Endothelial cell of umbilical vein (primary cell): ENCODE results near the gene LRRN3. TPM values are rescaled to one million over a fixed set of nuclear protein-coding genes. Genes with fewer than 3 reads are reported as not detected.

Experiments used
- BruUV-seq: library from RNA; stranded (reverse); fragments of 400-500 nt; replicated peaks from 2 replicates; lab custom pipeline; 2021; lab: Mats Ljungman, UMichigan
- CTCF ChIA-PET: fragments of 300-600, 350-600 bp; sonication (Branson Sonifier 250); formaldehyde crosslinking; loops from one replicate; lab custom pipeline; 2021; ENCODE audit warnings: antibody characterized with exemption, inconsistent platforms; lab: Charles Lee
- POLR2A ChIA-PET: fragments of 300-600, 350-600 bp; sonication (Branson Sonifier 250); formaldehyde crosslinking; loops from one replicate; lab custom pipeline; 2021; ENCODE audit warnings: antibody characterized with exemption, inconsistent platforms; lab: Charles Lee
- DNase-seq: peaks from one replicate; pipeline ENCODE4 v3.0.0-alpha.2; 2011; ENCODE audit warnings: low read depth, low spot score
- FAIRE-seq: peaks from 2 replicates; lab custom pipeline; 2011; peaks lifted over from hg19 to GRCh38; lab: Jason Lieb, UNC
- H2AFZ ChIP-seq: 2 replicates; pipeline ENCODE4 v1.6.0; 2012; ENCODE audit warnings: low read depth, low read length, control low read depth, inconsistent platforms
- H3K27ac ChIP-seq: 2 replicates; pipeline ENCODE4 v1.5.1; 2011; ENCODE audit warnings: low read depth, mild to moderate bottlenecking, control low read depth, low read length, moderate library complexity; ENCODE audit not compliant: insufficient read depth
- H3K27me3 ChIP-seq, 2 experiments: 2 replicates each; pipeline versions ENCODE4 v1.6.0 to v1.6.1; 2011; ENCODE audit warnings: low read length in 2 of 2, mixed read lengths in 1 of 2; ENCODE audit not compliant: control insufficient read depth in 2 of 2, insufficient read depth in 2 of 2
- H3K36me3 ChIP-seq, 2 experiments: 2 replicates in 1 of 2; 3 replicates in 1 of 2; pipeline ENCODE4 v1.5.1; 2011; ENCODE audit warnings: low read length in 2 of 2, mild to moderate bottlenecking in 1 of 2, moderate library complexity in 1 of 2; ENCODE audit not compliant: control insufficient read depth in 2 of 2, insufficient read depth in 2 of 2; ENCODE audit errors: extremely low read depth in 1 of 2
- H3K4me1 ChIP-seq: 3 replicates; pipeline ENCODE4 v1.5.1; 2011; ENCODE audit warnings: mild to moderate bottlenecking, low read length; ENCODE audit not compliant: control insufficient read depth, insufficient read depth; ENCODE audit errors: extremely low read depth
- H3K4me2 ChIP-seq: 2 replicates; pipeline ENCODE4 v1.6.1; 2011; ENCODE audit warnings: low read length, control low read depth, mixed read lengths; ENCODE audit not compliant: insufficient read depth
- H3K4me3 ChIP-seq, 3 experiments: fragments of 200-600 bp in 1 of 3; sonication (generic), shearing (Covaris generic) in 1 of 3; replicated peaks in 1 of 3; 2 replicates each; pipeline ENCODE4 v1.5.1; 2011 to 2016; ENCODE audit warnings: control low read depth in 3 of 3, low read length in 3 of 3, mild to moderate bottlenecking in 2 of 3, inconsistent platforms in 1 of 3, low read depth in 1 of 3, moderate library complexity in 1 of 3; ENCODE audit not compliant: insufficient read depth in 1 of 3
- H3K79me2 ChIP-seq: 2 replicates; pipeline ENCODE4 v1.6.0; 2012; ENCODE audit warnings: low read length, inconsistent platforms; ENCODE audit not compliant: control insufficient read depth, insufficient read depth
- H3K9ac ChIP-seq: replicated peaks from 2 replicates; pipeline ENCODE3; 2011; ENCODE audit warnings: low read length, control low read depth; ENCODE audit not compliant: insufficient read depth; ENCODE audit errors: extremely low read depth
- H3K9me1 ChIP-seq: replicated peaks from 3 replicates; pipeline ENCODE4 v1.6.0; 2011; ENCODE audit warnings: mild to moderate bottlenecking, low read length; ENCODE audit not compliant: control insufficient read depth, insufficient read depth; ENCODE audit errors: extremely low read depth
- H3K9me3 ChIP-seq: replicated peaks from 2 replicates; pipeline ENCODE4 v1.5.1; 2012; ENCODE audit warnings: low read length, inconsistent platforms; ENCODE audit not compliant: control insufficient read depth, insufficient read depth
- H4K20me1 ChIP-seq: replicated peaks from 2 replicates; pipeline ENCODE3; 2011; ENCODE audit warnings: mild to moderate bottlenecking, low read length; ENCODE audit not compliant: control insufficient read depth, insufficient read depth; ENCODE audit errors: extremely low read depth
- FOS ChIP-seq: IDR thresholded peaks from 2 replicates; pipeline ENCODE4 v1.6.1; 2011; ENCODE audit warnings: mild to moderate bottlenecking, low read length, moderate library complexity, borderline replicate concordance; ENCODE audit not compliant: insufficient read depth
- GATA2 ChIP-seq: IDR thresholded peaks from 2 replicates; pipeline ENCODE4 v1.7.0; 2011; ENCODE audit warnings: low read depth, mild to moderate bottlenecking, moderate library complexity, mixed read lengths, low read length; ENCODE audit not compliant: insufficient read length, insufficient read depth
- JUN ChIP-seq: IDR thresholded peaks from 2 replicates; pipeline ENCODE4 v1.6.1; 2011; ENCODE audit warnings: borderline replicate concordance, low read depth; ENCODE audit not compliant: insufficient read length, insufficient read depth
- MYC ChIP-seq: IDR thresholded peaks from one replicate; pipeline ENCODE4 v1.6.1; 2011; ENCODE audit warnings: mild to moderate bottlenecking, low read depth, low read length
- POLR2AphosphoS5 ChIP-seq: IDR thresholded peaks from 2 replicates; pipeline ENCODE4 v1.6.1; 2012; ENCODE audit warnings: low read depth, mild to moderate bottlenecking, control low read depth, low read length, moderate library complexity; ENCODE audit not compliant: insufficient read depth
- dilution Hi-C: fragments of 300-500 bp; cut with MboI; formaldehyde crosslinking; loops from one replicate; pipeline ENCODE4 v1.15.0; 2019; ENCODE audit warnings: low sequenced_read_pairs; ENCODE audit not compliant: extremely low pct_ligation_motif_present
- intact Hi-C: fragments of 100-400 bp; cut with micrococcal nuclease; formaldehyde crosslinking; loops from one replicate; pipeline ENCODE4 v1.10.0; 2022
- polyA plus RNA-seq, 4 experiments: library from polyadenylated mRNA; depleted of rRNA in 3 of 4; stranded (reverse) in 3 of 4; unstranded in 1 of 4; fragments of >200 nt; gene quantifications; 2 replicates each; pipeline versions ENCODE4 v1.2.1 to v1.2.3, GENCODE V29; 2011 to 2012; ENCODE audit warnings: missing spikeins in 1 of 4
- total RNA-seq: library from RNA; stranded (reverse); gene quantifications from 2 replicates; pipeline ENCODE4 v1.2.3, GENCODE V29; 2021
- TF ChIP-seq, protein P1 (sequence below), 2 donors: IDR thresholded peaks; 1 replicate in 1 of 2; 2 replicates in 1 of 2; pipeline ENCODE4 v1.5.1; 2011; ENCODE audit warnings: low read length in 2 of 2, mild to moderate bottlenecking in 2 of 2, moderate library complexity in 2 of 2, control low read depth in 1 of 2, inconsistent platforms in 1 of 2, low read depth in 1 of 2; ENCODE audit not compliant: insufficient read depth in 1 of 2; ENCODE audit errors: extremely low read depth in 1 of 2

Gene LRRN3
- total and polyA plus RNA-seq, 2 donors (not counting 3 experiments of a cell fraction or from before 2014, with no cell fraction given), result not detected

DNA sequence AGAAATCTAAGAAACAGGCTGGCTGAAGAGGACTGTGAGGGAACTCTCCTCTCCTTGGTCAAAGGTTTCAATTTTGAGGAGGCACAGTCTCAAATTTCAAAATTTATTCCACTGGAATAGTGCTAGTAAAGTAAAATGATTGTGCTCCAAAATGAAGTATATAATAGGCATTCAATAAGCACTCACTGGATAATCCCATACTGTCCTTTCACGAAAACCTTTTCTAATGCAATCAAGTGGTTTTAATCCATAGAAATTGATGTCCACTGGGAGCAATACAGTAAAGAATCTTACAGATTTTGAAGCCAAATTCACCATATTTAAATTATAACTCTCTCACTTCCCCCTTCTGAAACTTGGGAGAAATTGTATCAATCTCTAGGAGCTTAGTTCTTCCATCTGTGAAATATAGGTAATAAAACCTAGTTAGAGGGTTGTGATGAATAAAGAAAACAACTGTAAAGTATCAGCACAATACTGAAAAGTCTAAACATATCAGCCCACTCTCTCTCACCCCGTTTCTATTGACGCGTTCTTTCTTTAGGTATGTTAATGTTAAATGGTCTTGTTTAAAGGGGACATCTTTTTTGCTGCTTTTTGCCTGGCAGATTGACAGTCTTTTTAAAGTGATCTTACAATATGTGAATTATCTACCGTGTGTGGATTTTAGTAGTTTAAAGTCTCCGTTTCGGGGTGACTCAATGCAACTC is 40.8 kb upstream of the LRRN3 start:
- Histone ChIP-seq H3K4me1 (no peaks in the 10 kb centered on the region), H3K27me3 (no peaks in the 10 kb centered on the region), H3K4me3 (no peak overlapping the region), H3K9me3 (no peaks in the 10 kb centered on the region), H3K27ac (no peak overlapping the region), H3K4me2 (no peak overlapping the region), H3K9ac (no peak overlapping the region), H4K20me1 (no peaks in the 10 kb centered on the region), H2AFZ (no peak overlapping the region), H3K36me3 (no peaks in the 10 kb centered on the region), H3K79me2 (no peaks in the 10 kb centered on the region), H3K9me1 (no peaks in the 10 kb centered on the region)
- BruUV-seq, result no TSS peak
- ChIA-PET POLR2A (no interaction called here), CTCF (interaction anchor here (1.0 kb wide), 1 partner anchor 10 kb away, joined by 3 read pairs; no protein-coding TSS in a partner anchor)
- TF ChIP-seq, protein P1, sequence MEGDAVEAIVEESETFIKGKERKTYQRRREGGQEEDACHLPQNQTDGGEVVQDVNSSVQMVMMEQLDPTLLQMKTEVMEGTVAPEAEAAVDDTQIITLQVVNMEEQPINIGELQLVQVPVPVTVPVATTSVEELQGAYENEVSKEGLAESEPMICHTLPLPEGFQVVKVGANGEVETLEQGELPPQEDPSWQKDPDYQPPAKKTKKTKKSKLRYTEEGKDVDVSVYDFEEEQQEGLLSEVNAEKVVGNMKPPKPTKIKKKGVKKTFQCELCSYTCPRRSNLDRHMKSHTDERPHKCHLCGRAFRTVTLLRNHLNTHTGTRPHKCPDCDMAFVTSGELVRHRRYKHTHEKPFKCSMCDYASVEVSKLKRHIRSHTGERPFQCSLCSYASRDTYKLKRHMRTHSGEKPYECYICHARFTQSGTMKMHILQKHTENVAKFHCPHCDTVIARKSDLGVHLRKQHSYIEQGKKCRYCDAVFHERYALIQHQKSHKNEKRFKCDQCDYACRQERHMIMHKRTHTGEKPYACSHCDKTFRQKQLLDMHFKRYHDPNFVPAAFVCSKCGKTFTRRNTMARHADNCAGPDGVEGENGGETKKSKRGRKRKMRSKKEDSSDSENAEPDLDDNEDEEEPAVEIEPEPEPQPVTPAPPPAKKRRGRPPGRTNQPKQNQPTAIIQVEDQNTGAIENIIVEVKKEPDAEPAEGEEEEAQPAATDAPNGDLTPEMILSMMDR (IDR thresholded peaks at IDR 0.05; ENCODE audit: extremely low read depth in 1 of 2, insufficient read depth in 1 of 2, low read depth in 1 of 2, low read length in 2 of 2), result no peak
- TF ChIP-seq GATA2, result no peak
- no peak for TF ChIP-seq MYC
- no peak for TF ChIP-seq JUN
- no peak for TF ChIP-seq FOS
- no peak for TF ChIP-seq POLR2AphosphoS5
- dilution Hi-C loops (no loop called here), intact Hi-C loops (no loop called here)
- DNase-seq (no peak), FAIRE-seq (no peak)
